NOMO-1 treated with DMSO at 0.1 percent for 48 hours (cell line): ENCODE results near the gene GTF2IRD1.
"Not testable (repeated sequence)": the region's sequence is repeated elsewhere in the genome, so short reads cannot be mapped to it uniquely, and the experiment has no call there.

Experiments
- DNase-seq: peaks from one replicate; lab custom pipeline; 2025; ENCODE audit not compliant: unreplicated experiment; lab: John Stamatoyannopoulos, UW

GTF2IRD1 gene

GRCh38 chr7:74632505-74632904, 178.8 kb downstream of the GTF2IRD1 start:
- DNase-seq: no peak

- DNase-seq: no peak
These were observed 179.8 kb downstream of the GTF2IRD1 start for GRCh38 chr7:74633451-74633921.

DNA sequence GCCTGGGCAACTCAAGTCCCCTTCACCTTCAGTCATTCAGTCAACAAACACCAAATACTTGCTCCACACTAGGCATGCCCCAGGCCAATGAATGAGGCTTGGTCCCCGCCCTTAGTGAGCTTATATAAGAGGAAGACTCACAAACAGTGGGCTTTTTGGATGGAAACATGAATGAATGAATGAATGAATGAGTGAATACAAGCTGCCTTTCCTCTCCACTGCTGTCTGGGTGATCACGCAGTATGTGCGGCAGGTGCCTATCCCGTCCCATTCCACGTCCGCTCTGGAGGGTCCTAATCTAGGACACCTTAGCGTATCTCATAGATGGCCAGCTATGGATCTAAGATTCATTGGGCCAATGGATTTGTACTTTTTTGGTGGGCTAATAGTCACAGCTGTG, 184.0 kb downstream of the GTF2IRD1 start:
- no peak for DNase-seq

DNA sequence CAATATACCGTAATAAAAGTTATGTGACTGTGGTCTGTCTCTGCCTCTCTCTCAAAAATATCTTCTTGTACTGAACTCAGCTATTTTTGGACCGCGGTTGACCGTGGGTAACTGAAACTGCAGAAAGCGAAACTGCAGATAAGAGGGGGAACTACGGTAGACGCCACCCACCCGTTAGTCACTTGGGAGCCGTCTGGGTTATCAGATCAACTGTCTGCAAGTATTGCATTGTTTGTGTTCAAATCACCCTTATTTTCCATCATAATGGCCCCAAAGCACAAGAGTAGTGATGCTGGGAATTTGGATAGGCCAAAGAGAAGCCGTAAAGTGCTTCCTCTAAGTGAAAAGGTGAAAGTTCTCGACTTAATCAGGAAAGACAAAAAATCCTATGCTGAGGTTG, 196.3 kb downstream of the GTF2IRD1 start:
- peak; percentile 96 for DNase-seq

- peak; percentile 57 for DNase-seq
These were observed 196.9 kb downstream of the GTF2IRD1 start for GRCh38 chr7:74650493-74651132.

GRCh38 chr7:74651133-74651504, 197.4 kb downstream of the GTF2IRD1 start:
- not testable (repeated sequence) for DNase-seq
